ENCODE results near the gene SIK2. TPM values are rescaled to one million over a fixed set of nuclear protein-coding genes. Genes with fewer than 3 reads are reported as not detected.

Gene SIK2
- total and polyA plus RNA-seq, 9 of the 15 experiments (the other 6 are each of a cell fraction or from before 2014, with no cell fraction given), result 0.74 to 11.6 (median 3.8) TPM

- 93% methylated on average over 4 of the region's 4 CpGs for WGBS (ENCODE audit: insufficient coverage, low coverage, missing lambda C conversion rate)
- FAIRE-seq, result no peak
- in situ Hi-C loops (cut with MboI), result no loop called here
- TF ChIP-seq ZNF57 (CRISPR knock-in tag; IDR thresholded peaks at IDR 0.05), result no peak
- no peak for TF ChIP-seq TRIM25 (IDR thresholded peaks at IDR 0.05; ENCODE audit: borderline replicate concordance)
- no peak for TF ChIP-seq TAF7 (tag; IDR thresholded peaks at IDR 0.05)
- TF ChIP-seq, protein P1, sequence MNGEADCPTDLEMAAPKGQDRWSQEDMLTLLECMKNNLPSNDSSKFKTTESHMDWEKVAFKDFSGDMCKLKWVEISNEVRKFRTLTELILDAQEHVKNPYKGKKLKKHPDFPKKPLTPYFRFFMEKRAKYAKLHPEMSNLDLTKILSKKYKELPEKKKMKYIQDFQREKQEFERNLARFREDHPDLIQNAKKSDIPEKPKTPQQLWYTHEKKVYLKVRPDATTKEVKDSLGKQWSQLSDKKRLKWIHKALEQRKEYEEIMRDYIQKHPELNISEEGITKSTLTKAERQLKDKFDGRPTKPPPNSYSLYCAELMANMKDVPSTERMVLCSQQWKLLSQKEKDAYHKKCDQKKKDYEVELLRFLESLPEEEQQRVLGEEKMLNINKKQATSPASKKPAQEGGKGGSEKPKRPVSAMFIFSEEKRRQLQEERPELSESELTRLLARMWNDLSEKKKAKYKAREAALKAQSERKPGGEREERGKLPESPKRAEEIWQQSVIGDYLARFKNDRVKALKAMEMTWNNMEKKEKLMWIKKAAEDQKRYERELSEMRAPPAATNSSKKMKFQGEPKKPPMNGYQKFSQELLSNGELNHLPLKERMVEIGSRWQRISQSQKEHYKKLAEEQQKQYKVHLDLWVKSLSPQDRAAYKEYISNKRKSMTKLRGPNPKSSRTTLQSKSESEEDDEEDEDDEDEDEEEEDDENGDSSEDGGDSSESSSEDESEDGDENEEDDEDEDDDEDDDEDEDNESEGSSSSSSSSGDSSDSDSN (IDR thresholded peaks at IDR 0.05; ENCODE audit: borderline replicate concordance in 1 of 2, low read depth in 2 of 2, low read length in 2 of 2), result no peak
- TF ChIP-seq GABPA (tag; conservative IDR thresholded peaks at IDR 0.05; ENCODE audit: low read depth), result no peak
- TF ChIP-seq, protein P2, sequence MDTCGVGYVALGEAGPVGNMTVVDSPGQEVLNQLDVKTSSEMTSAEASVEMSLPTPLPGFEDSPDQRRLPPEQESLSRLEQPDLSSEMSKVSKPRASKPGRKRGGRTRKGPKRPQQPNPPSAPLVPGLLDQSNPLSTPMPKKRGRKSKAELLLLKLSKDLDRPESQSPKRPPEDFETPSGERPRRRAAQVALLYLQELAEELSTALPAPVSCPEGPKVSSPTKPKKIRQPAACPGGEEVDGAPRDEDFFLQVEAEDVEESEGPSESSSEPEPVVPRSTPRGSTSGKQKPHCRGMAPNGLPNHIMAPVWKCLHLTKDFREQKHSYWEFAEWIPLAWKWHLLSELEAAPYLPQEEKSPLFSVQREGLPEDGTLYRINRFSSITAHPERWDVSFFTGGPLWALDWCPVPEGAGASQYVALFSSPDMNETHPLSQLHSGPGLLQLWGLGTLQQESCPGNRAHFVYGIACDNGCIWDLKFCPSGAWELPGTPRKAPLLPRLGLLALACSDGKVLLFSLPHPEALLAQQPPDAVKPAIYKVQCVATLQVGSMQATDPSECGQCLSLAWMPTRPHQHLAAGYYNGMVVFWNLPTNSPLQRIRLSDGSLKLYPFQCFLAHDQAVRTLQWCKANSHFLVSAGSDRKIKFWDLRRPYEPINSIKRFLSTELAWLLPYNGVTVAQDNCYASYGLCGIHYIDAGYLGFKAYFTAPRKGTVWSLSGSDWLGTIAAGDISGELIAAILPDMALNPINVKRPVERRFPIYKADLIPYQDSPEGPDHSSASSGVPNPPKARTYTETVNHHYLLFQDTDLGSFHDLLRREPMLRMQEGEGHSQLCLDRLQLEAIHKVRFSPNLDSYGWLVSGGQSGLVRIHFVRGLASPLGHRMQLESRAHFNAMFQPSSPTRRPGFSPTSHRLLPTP (IDR thresholded peaks at IDR 0.05; ENCODE audit: borderline replicate concordance, extremely low read depth, insufficient read length), result no peak
- no peak for TF ChIP-seq ZNF431 (CRISPR knock-in tag; IDR thresholded peaks at IDR 0.05)
- TF ChIP-seq SRSF3 (IDR thresholded peaks at IDR 0.05; ENCODE audit: insufficient read depth, low read length), result no peak
- TF ChIP-seq RNF2 (IDR thresholded peaks at IDR 0.05), result no peak
- no peak for TF ChIP-seq CEBPB (tag; IDR thresholded peaks at IDR 0.05)
- TF ChIP-seq BRCA1 (IDR thresholded peaks at IDR 0.05), result no peak
- no peak for TF ChIP-seq BRCA1 (CRISPR knock-in tag; IDR thresholded peaks at IDR 0.05)
- Histone ChIP-seq H3K36me3 (ENCODE audit: control insufficient read depth, insufficient read depth, low read length) (peaks cover 84% of the 10 kb centered on the region), H4K20me1 (replicated peaks; ENCODE audit: control insufficient read depth, insufficient read depth, low read length) (no peaks in the 10 kb centered on the region; the same call in 1 of the 2 replicates), H3K27ac (ENCODE audit: extremely low read depth, low read depth, low read length) (no peak overlapping the region), H3K9me1 (ENCODE audit: control insufficient read depth, insufficient read depth, low read length) (no peaks in the 10 kb centered on the region), H2AFZ (ENCODE audit: low read depth, low read length) (no peak overlapping the region), H3K4me2 (ENCODE audit: insufficient read depth, low read length) (no peak overlapping the region), H3K79me2 (ENCODE audit: control insufficient read depth, insufficient read depth, low read length) (peaks cover 28% of the 10 kb centered on the region), H3K9me3 (replicated peaks; ENCODE audit: control insufficient read depth, insufficient read depth, low read depth, low read length) (no peaks in the 10 kb centered on the region), H3K9ac (ENCODE audit: insufficient read depth in 1 of 2, low read depth in 2 of 2, low read length in 2 of 2) (no peak overlapping the region), H3K4me3 (no peak overlapping the region), H3K27me3 (ENCODE audit: control insufficient read depth in 2 of 2, insufficient read depth in 2 of 2, low read length in 2 of 2) (no peaks in the 10 kb centered on the region), H3K4me1 (replicated peaks in 1 of 2; ENCODE audit: control insufficient read depth in 2 of 2, insufficient read depth in 2 of 2, low read length in 2 of 2) (peaks cover 4% of the 10 kb centered on the region in 2 experiments; a peak in 2 of 5 replicates)
- ChIA-PET CTCF (ENCODE audit: low intra/inter-chr PET ratio) (no interaction called here), POLR2A (interaction anchor here (0.5 to 0.7 kb wide), 2 partner anchors 275 to 282 kb away, joined by 3 read pairs; no protein-coding TSS in a partner anchor)
- no peak for DNase-seq (ENCODE audit: extremely low read depth in 1 of 4, low spot score in 3 of 4)
- no TSS peak for BruUV-seq (replicated peaks)
- intact Hi-C loops (cut with micrococcal nuclease), result no loop called here
- ATAC-seq, result no peak
Observed at GRCh38 chr11:111761036-111761435, 158.8 kb downstream of the SIK2 start.
